HG02943 (cell line): ENCODE data around the gene ANKRD36B.
"Not testable (repeated sequence)": the region's sequence is repeated elsewhere in the genome, so short reads cannot be mapped to it uniquely, and the experiment has no call there.

ENCODE experiments used
- ATAC-seq: cut with Tn5 transposase; IDR thresholded peaks from one replicate; pipeline ENCODE4 v1.9.1; 2021; ENCODE audit warnings: mild to moderate bottlenecking, low read depth, moderate library complexity; ENCODE audit not compliant: unreplicated experiment

The ANKRD36B gene

GRCh38 chr2:97550498-97550897, 39.2 kb downstream of the ANKRD36B start:
- ATAC-seq, result not testable (repeated sequence)

GRCh38 chr2:97549058-97549457, 40.6 kb downstream of the ANKRD36B start:
- ATAC-seq, result not testable (repeated sequence)

- not testable (repeated sequence) for ATAC-seq
Observed at GRCh38 chr2:97548536-97548935, 41.1 kb downstream of the ANKRD36B start.

GRCh38 chr2:97546711-97547110, 43.0 kb downstream of the ANKRD36B start:
- ATAC-seq, result no peak

GRCh38 chr2:97544911-97545310, 44.8 kb downstream of the ANKRD36B start:
- not testable (repeated sequence) for ATAC-seq

GRCh38 chr2:97525904-97526303, 63.8 kb downstream of the ANKRD36B start:
- not testable (repeated sequence) for ATAC-seq

GRCh38 chr2:97523816-97524215, 65.9 kb downstream of the ANKRD36B start:
- ATAC-seq, result not testable (repeated sequence)

- not testable (repeated sequence) for ATAC-seq
Observed at GRCh38 chr2:97522916-97523555, 66.6 kb downstream of the ANKRD36B start.

- not testable (repeated sequence) for ATAC-seq
Observed at GRCh38 chr2:97495651-97496050, 94.0 kb downstream of the ANKRD36B start.

- ATAC-seq, result not testable (repeated sequence)
Observed at GRCh38 chr2:97490141-97490540, 99.5 kb downstream of the ANKRD36B start.
